Measurements from ENCODE around the gene CCDC142.
"Not testable (repeated sequence)": the region's sequence is repeated elsewhere in the genome, so short reads cannot be mapped to it uniquely, and the experiment has no call there.

CCDC142 gene

GRCh38 chr2:74499267-74499939 is 16.6 kb upstream of the CCDC142 start, which contains the start of gene LBX2:
Gene LBX2, minus strand, starts transcription at chr2:74499603. Its CDS starts 66 bp downstream, at chr2:74499537.
- FAIRE-seq, result no peak

- no peak for FAIRE-seq
These were observed 15.9 kb upstream of the CCDC142 start for GRCh38 chr2:74498500-74499266.

GRCh38 chr2:74497777-74498499 is 15.1 kb upstream of the CCDC142 start:
- no peak for FAIRE-seq

GRCh38 chr2:74496997-74497776 is 14.4 kb upstream of the CCDC142 start:
- no peak for FAIRE-seq

- FAIRE-seq, result no peak
These were observed 12.6 kb upstream of the CCDC142 start for GRCh38 chr2:74495440-74495839.

- FAIRE-seq, result no peak
These were observed 10.7 kb upstream of the CCDC142 start for GRCh38 chr2:74493546-74493945.

GRCh38 chr2:74491648-74492544 is 9.1 kb upstream of the CCDC142 start:
- FAIRE-seq, result no peak

- FAIRE-seq, result no peak
These were observed 7.1 kb upstream of the CCDC142 start for GRCh38 chr2:74489906-74490305.

- no peak for FAIRE-seq
These were observed 6.1 kb upstream of the CCDC142 start for GRCh38 chr2:74488643-74489481.

GRCh38 chr2:74486141-74486540 is 3.3 kb upstream of the CCDC142 start:
- FAIRE-seq, result no peak

GRCh38 chr2:74483675-74484164 is 922 bp upstream of the CCDC142 start:
- FAIRE-seq, result not testable (repeated sequence)

- no peak for FAIRE-seq
These were observed 617 bp downstream of the CCDC142 start for GRCh38 chr2:74481961-74482800.

- FAIRE-seq, result no peak
These were observed 1.4 kb downstream of the CCDC142 start for GRCh38 chr2:74481431-74481830.

- no peak for FAIRE-seq
These were observed 7.9 kb downstream of the CCDC142 start for GRCh38 chr2:74474899-74475298.

- no peak for FAIRE-seq
These were observed 8.3 kb downstream of the CCDC142 start for GRCh38 chr2:74474481-74474880.

- no peak for FAIRE-seq
These were observed 9.9 kb downstream of the CCDC142 start for GRCh38 chr2:74472945-74473258.

GRCh38 chr2:74472086-74472944 is 10.5 kb downstream of the CCDC142 start, which contains the start of gene MRPL53:
Gene MRPL53, minus strand, starts transcription at chr2:74472680. Its CDS starts 20 bp downstream, at chr2:74472660.
- FAIRE-seq, result no peak

GRCh38 chr2:74471332-74472065 is 11.3 kb downstream of the CCDC142 start:
- no peak for FAIRE-seq

Measured in islet of Langerhans (tissue), 1 donor.